A549 (cell line): ENCODE data around the gene ZNF649.

Source experiments
- CEBPB ChIP-seq, 2 experiments: fragments of >200 bp in 1 of 2; sonication (Bioruptor Twin) in 1 of 2; formaldehyde crosslinking in 1 of 2; IDR thresholded peaks; 2 replicates each; pipeline ENCODE4 v1.6.1; 2012 to 2016
- CHD2 ChIP-seq: fragments of 150-350 bp; IDR thresholded peaks from 2 replicates; pipeline ENCODE4 v1.6.1; 2014; ENCODE audit warnings: low read length; ENCODE audit not compliant: partially characterized antibody
- CHD4 ChIP-seq: fragments of 200-600 bp; sonication (generic); IDR thresholded peaks from 2 replicates; pipeline ENCODE4 v1.6.1; 2016; ENCODE audit warnings: antibody characterized with exemption, mild to moderate bottlenecking, borderline replicate concordance
- EP300 ChIP-seq, 2 experiments: fragments of >200 bp; sonication (Bioruptor Twin); formaldehyde crosslinking; IDR thresholded peaks; 2 replicates in 1 of 2; 3 replicates in 1 of 2; pipeline ENCODE4 v1.6.1; 2016 to 2017
- ESRRA ChIP-seq: fragments of 150-350 bp; IDR thresholded peaks from 2 replicates; pipeline ENCODE4 v1.6.1; 2014; ENCODE audit warnings: mild to moderate bottlenecking, low read length, borderline replicate concordance
- JUNB ChIP-seq: fragments of >200 bp; sonication (Bioruptor Twin); formaldehyde crosslinking; IDR thresholded peaks from 2 replicates; pipeline ENCODE4 v1.6.1; 2016
- PBX3 ChIP-seq: IDR thresholded peaks from 2 replicates; pipeline ENCODE4 v1.6.1; 2012
- POLR2A ChIP-seq: IDR thresholded peaks from 2 replicates; pipeline ENCODE4 v1.6.1; 2012; ENCODE audit warnings: mild to moderate bottlenecking, low read length
- SMC3 ChIP-seq: fragments of >200 bp; sonication (Bioruptor Twin); formaldehyde crosslinking; IDR thresholded peaks from 3 replicates; pipeline ENCODE4 v1.6.1; 2018; ENCODE audit warnings: inconsistent platforms
- ZFP36 ChIP-seq: fragments of 450-650 bp; IDR thresholded peaks from 2 replicates; pipeline ENCODE4 v1.6.1; 2014; ENCODE audit warnings: borderline replicate concordance; ENCODE audit not compliant: partially characterized antibody
- TF ChIP-seq, protein P1 (sequence below): fragments of >200 bp; sonication (Bioruptor Twin); formaldehyde crosslinking; IDR thresholded peaks from 3 replicates; pipeline ENCODE4 v1.5.1; 2016
- TF ChIP-seq, protein P2 (sequence below): fragments of 450-650 bp; IDR thresholded peaks from 2 replicates; pipeline ENCODE4 v1.6.1; 2014; ENCODE audit warnings: antibody characterized with exemption

DNA sequence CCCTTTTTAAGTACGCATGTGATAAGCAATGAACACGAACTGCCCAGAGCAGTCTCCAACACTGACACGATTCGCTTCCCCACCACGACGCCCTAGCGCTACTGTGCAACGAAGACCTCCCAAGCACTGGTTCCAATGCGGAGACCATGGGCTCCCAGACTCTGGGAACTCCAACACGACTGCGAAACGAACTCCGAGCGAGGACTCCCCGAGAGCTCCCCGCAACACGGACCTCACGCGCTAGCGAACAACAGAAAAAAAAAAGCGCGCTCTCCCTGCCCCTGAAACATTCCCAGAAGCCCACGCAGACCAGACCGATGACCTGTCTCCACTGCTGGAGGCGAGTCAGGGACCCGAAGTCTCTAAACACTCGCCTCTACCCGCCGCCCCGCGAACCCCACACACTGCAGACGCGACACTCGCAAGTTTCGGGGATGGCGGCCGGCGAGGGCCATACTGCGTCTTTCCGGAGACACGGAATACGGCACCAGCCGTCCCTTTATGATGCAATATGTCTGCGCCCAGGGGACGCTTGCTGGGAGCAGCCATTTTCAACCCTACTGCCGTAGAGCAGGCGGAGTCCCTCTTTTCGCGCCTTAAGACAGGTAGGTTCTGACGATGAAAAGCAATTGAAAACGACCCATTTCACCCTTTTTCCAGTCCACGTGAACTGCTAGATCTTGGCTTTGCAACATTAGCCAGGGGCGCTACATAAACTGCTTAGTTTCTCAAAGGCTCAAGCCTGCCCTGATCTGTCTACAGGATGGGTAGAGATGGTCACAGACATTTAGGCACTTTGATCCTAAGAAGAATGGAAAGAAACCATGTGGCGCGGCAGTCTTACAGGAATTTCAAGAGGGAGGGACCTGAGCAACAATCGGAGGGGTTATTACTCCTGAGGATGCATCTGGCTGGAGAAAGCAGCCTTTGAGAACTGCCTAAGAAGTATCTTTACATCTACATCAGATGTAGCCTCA lies 17.0 kb downstream of the ZNF649 start, which contains the start of gene ZNF577:
- TF ChIP-seq CHD4 (no peak), SMC3 (no peak), POLR2A (no peak), ESRRA (no peak), PBX3 (no peak), CHD2 (no peak), EP300 (IDR thresholded peaks at IDR 0.05) (no peak), ZFP36 (no peak), JUNB (no peak), CEBPB (IDR thresholded peaks at IDR 0.05) (no peak)
- TF ChIP-seq, protein P1, sequence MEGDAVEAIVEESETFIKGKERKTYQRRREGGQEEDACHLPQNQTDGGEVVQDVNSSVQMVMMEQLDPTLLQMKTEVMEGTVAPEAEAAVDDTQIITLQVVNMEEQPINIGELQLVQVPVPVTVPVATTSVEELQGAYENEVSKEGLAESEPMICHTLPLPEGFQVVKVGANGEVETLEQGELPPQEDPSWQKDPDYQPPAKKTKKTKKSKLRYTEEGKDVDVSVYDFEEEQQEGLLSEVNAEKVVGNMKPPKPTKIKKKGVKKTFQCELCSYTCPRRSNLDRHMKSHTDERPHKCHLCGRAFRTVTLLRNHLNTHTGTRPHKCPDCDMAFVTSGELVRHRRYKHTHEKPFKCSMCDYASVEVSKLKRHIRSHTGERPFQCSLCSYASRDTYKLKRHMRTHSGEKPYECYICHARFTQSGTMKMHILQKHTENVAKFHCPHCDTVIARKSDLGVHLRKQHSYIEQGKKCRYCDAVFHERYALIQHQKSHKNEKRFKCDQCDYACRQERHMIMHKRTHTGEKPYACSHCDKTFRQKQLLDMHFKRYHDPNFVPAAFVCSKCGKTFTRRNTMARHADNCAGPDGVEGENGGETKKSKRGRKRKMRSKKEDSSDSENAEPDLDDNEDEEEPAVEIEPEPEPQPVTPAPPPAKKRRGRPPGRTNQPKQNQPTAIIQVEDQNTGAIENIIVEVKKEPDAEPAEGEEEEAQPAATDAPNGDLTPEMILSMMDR, result no peak
- TF ChIP-seq, protein P2, sequence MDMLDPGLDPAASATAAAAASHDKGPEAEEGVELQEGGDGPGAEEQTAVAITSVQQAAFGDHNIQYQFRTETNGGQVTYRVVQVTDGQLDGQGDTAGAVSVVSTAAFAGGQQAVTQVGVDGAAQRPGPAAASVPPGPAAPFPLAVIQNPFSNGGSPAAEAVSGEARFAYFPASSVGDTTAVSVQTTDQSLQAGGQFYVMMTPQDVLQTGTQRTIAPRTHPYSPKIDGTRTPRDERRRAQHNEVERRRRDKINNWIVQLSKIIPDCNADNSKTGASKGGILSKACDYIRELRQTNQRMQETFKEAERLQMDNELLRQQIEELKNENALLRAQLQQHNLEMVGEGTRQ, result no peak
